MM.1S (cell line): Measurements from ENCODE around the gene PCDHGA11.

ENCODE experiments used
- EZH2 ChIP-seq: fragments of 300-600 bp; sonication (generic); optimal IDR thresholded peaks from 2 replicates; pipeline ENCODE3; 2017; ENCODE audit warnings: low read depth, mild to moderate bottlenecking, antibody characterized with exemption, low read length, mixed read lengths
- EZH2phosphoT487 ChIP-seq: fragments of 300-600 bp; sonication (generic); IDR thresholded peaks from 2 replicates; pipeline ENCODE4 v1.6.1; 2018; ENCODE audit warnings: antibody characterized with exemption, low read length
- TF ChIP-seq, protein P1 (sequence below): fragments of 300-600 bp; sonication (generic); IDR thresholded peaks from 2 replicates; pipeline ENCODE4 v1.5.1; 2016; ENCODE audit warnings: antibody characterized with exemption, low read length, mixed read lengths

DNA sequence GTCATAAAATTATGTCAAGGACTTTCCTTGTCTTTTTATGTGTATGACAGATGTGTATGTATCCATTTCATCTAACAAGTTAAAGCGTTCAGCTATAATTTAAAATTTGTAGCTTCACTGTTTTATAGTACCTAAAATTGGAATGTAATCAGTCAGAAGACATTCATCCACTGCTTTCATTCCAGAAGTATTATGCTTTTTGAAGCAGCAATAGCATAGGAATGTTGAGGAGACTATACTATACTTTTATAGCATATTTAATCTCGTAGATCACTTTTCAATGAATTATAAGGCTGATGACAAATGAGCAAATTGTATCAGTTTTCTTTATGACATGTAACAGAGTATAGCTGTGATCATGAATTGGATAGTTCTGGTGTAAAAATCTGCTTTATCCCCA lies 16.4 kb downstream of the PCDHGA11 start:
- TF ChIP-seq, protein P1, sequence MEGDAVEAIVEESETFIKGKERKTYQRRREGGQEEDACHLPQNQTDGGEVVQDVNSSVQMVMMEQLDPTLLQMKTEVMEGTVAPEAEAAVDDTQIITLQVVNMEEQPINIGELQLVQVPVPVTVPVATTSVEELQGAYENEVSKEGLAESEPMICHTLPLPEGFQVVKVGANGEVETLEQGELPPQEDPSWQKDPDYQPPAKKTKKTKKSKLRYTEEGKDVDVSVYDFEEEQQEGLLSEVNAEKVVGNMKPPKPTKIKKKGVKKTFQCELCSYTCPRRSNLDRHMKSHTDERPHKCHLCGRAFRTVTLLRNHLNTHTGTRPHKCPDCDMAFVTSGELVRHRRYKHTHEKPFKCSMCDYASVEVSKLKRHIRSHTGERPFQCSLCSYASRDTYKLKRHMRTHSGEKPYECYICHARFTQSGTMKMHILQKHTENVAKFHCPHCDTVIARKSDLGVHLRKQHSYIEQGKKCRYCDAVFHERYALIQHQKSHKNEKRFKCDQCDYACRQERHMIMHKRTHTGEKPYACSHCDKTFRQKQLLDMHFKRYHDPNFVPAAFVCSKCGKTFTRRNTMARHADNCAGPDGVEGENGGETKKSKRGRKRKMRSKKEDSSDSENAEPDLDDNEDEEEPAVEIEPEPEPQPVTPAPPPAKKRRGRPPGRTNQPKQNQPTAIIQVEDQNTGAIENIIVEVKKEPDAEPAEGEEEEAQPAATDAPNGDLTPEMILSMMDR = no peak
- TF ChIP-seq EZH2phosphoT487 = no peak
- no peak for TF ChIP-seq EZH2
